ENCODE measurements around the gene DIPK1C. TPM values are rescaled to one million over a fixed set of nuclear protein-coding genes. Genes with fewer than 3 reads are reported as not detected.

DIPK1C gene
- total and polyA plus RNA-seq, 9 of the 15 experiments (the other 6 are each of a cell fraction or from before 2014, with no cell fraction given) = 0.04 to 0.32 (median 0.15) TPM; not detected in 2

- TF ChIP-seq HOMEZ (CRISPR knock-in tag; IDR thresholded peaks at IDR 0.05) = no peak
- no peak for TF ChIP-seq TSC22D4 (tag; IDR thresholded peaks at IDR 0.05)
- no peak for TF ChIP-seq ATF4 (CRISPR knock-in tag; IDR thresholded peaks at IDR 0.05)
- TF ChIP-seq ZC3H4 (CRISPR knock-in tag; IDR thresholded peaks at IDR 0.05; ENCODE audit: borderline replicate concordance) = no peak
- TF ChIP-seq ZNF143 (CRISPR knock-in tag; IDR thresholded peaks at IDR 0.05) = no peak
- no peak for TF ChIP-seq NFATC3 (IDR thresholded peaks at IDR 0.05)
- no peak for TF ChIP-seq ZNF431 (CRISPR knock-in tag; IDR thresholded peaks at IDR 0.05)
- no peak for TF ChIP-seq ZNF140 (CRISPR knock-in tag; IDR thresholded peaks at IDR 0.05)
- TF ChIP-seq STAT5B (CRISPR knock-in tag; IDR thresholded peaks at IDR 0.05) = no peak
- no peak for TF ChIP-seq ZNF3 (CRISPR knock-in tag; IDR thresholded peaks at IDR 0.05)
- no peak for TF ChIP-seq TCFL5 (CRISPR knock-in tag; conservative IDR thresholded peaks at IDR 0.05)
- no peak for TF ChIP-seq ZBTB33 (CRISPR knock-in tag; IDR thresholded peaks at IDR 0.05)
- TF ChIP-seq SMC3 (conservative IDR thresholded peaks at IDR 0.05; ENCODE audit: insufficient read depth, low read depth, low read length) = no peak
- no peak for TF ChIP-seq TRIM28 (IDR thresholded peaks at IDR 0.05)
- no peak for TF ChIP-seq E2F5 (CRISPR knock-in tag; IDR thresholded peaks at IDR 0.05)
Measured at GRCh38 chr18:74495581-74496507, 38.7 kb upstream of the DIPK1C start, which contains the start of gene CNDP2 (continued).
